OCI-LY7 (cell line): Measurements from ENCODE around the gene KCNQ1.

Experiments
- CTCF ChIP-seq: fragments of 200-600 bp; sonication (generic); conservative IDR thresholded peaks from 2 replicates; pipeline ENCODE4 v1.5.1; 2014; ENCODE audit warnings: mild to moderate bottlenecking, antibody characterized with exemption, low read length, moderate library complexity, mixed read lengths
- EZH2phosphoT487 ChIP-seq: fragments of 200-600 bp; sonication (generic); IDR thresholded peaks from 2 replicates; pipeline ENCODE4 v1.6.1; 2018; ENCODE audit warnings: low read depth, borderline replicate concordance, mild to moderate bottlenecking, mixed run types, antibody characterized with exemption, low read length, moderate library complexity, mixed read lengths

GRCh38 chr11:2736577-2737225, 291.9 kb downstream of the KCNQ1 start:
- TF ChIP-seq CTCF (no peak), EZH2phosphoT487 (no peak)
